GM19025 (cell line): Measurements from ENCODE around the gene NME7.

ENCODE experiments used
- ATAC-seq: cut with Tn5 transposase; IDR thresholded peaks from one replicate; pipeline ENCODE4 v1.9.1; 2021; ENCODE audit warnings: mild to moderate bottlenecking, low read depth, moderate library complexity; ENCODE audit not compliant: unreplicated experiment

NME7 gene

DNA sequence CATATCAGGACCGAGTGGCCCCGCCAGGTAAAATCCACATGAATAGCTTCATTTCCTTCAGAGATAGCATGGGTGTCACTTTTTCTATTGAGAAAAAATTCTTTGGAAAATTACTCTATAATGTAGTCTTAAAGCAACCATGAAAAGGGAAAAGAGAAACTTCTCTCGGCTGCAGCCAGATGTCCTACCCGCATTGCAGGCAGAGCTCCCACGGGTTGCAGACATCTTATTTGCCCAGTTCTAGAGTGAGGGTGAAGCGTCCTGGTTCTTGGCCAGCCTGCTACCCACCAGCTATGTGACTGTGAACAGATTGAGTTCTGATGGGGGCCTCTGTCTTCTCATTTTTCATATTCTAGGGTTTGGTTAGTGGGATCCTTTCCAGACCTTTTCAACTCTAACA, 256.1 kb downstream of the NME7 start:
- ATAC-seq = no peak

DNA sequence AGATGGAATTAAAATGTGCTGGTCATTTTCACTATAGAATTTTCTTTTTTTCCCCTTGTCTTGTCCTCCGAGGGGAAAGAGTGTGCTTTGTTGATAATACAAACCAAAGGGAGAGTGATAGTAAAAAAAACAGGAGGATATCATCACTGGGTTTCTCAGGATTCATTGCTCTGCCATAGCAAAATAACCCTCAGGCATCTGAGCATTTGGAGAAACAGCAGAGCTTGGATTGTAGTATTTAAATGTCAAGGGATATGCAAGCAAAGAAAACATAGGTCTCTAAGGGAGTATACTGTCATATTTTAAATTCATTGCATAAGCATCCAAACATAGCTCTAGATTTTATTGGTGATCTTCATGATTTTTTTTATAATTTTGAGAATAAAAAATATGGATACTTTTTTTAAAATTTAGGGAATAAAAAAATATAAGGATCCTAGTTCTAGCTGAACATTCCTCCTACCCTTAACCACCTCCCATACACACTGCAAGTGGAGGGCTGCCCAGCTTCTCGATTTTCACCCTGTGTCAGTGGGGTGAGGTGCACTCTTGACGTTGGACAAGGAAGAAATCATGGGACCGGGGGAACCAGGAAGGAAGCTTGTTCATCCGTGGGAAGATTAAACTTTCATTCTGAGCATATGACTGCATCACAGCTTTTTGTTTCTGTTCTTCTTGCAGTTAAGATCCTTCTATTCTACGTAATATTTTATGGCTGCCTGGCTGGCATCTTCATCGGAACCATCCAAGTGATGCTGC, 256.7 kb downstream of the NME7 start:
- ATAC-seq = no peak

DNA sequence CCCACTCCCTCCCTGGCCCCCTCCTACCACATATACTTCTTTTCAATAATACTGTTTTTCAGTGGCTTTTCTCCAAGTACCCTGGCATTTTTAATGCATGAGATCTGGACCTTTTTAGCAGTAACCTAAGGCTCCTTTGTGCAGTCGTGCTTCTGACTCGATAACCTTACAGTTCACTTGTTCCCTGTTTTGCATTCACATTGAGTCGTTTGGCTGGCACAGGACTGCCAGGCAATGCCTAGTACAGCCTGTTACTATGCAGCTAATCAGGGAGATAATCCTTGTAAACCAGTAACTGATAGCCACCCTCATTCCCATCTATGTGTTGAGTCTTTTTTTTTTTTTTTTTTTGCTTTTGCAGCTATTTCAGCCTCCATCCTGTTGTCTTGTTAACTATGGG, 257.4 kb downstream of the NME7 start:
- no peak for ATAC-seq

DNA sequence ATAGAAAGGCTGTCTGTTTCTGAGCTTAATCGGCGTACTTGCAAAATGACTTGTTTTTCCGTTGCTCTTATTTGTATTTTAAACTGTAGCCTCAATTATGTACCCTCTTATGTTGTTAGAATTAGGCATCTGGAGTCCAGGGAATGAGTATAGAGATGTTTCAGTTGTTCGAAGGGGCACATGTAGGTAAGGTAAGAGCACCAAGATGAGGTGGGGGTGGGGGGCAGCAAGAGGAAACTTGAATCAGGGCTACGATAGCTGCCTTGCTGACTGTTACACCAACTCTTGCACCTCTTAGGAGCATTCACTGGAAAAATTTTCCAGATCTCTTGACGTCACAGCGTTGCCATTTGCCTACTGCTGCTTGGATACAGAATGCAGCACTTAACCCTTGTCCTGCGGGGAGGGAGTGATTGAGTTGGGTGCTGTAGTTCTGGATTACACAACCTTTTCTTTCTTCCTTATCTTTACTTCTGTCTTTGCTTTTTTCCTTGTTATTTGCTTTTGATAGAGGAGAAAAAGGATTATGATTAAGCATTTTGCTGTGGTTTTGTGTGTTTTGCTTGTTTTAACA, 257.9 kb downstream of the NME7 start:
- no peak for ATAC-seq

DNA sequence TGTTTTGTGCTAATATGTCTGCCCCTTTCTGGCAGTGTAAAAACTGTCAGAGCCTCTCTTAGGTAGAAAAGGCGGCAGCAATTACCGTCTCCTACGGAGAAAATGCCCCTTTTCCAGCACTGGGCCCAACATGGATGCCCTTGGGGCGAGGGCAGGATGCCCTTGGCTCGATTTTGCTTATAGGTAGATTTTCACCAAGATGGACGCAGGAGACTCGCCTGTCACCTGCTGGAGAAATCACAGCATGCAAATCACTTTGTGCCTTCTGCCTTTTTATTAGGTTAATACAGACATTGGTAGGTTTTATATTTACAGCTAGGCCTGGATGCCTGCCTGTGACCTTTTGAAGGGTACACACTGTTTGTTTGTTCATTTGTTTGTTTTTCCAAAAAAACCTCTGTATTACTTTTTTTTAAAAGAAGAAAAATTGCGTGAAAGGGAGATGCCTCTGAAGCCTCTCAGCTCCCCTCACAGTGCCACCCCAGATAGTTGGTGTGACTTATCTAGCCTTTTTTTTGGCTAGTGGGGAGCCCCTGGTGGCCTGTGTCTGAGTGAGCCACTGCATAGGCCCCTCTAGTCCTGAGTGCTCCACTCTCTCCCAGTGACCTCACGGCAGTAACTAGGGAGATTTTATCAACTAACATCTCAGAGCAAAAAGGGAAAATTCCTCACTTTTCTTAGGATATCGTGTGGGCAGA, 258.6 kb downstream of the NME7 start:
- ATAC-seq = no peak

DNA sequence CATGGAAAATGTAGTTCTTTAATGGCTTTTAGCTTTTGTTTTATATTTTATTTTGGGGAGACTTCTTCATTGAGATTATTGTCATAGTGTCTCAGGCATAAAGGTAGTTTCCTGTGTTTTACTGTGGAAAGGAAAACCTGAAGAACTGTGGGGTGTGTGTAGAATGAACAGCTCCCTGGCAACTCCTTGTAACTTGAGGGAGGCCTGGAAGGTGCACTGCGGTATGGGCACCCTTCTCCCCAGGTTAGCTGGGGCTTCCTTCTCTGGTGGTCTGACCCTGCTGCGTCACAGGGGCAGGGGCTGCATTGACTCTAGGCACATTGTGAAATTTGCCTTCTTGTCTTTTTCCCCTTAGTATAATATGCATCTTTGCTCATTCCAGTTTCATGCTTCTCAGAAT, 259.4 kb downstream of the NME7 start:
- ATAC-seq = no peak

DNA sequence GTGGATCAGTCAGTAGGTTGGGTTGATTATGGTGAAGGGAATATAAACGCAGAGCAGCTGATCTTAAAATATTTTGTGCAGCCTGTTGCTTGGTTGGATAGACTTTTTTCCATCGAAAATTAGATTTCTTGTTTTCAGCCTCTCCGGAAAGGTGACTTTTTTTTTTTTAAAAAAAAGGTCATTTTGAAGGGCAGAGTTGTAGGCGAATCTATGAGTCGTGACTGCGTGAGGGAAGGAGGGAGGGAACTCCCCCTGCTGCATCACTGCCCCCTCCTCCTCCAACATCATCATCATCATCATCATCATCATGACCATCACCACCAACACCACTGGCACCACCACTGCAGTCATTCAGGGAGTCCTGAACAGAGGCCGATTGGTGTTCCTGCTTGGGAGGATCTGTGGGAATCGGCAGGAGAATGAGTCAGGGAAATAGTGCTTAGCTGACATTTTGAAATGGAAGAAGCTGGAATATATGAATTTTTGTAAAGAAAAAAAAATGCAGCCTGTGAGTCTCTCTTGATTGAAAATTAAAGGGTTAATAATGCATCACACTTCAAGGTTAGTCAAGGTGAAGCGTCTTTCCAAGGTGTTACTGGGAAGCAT, 259.9 kb downstream of the NME7 start:
- no peak for ATAC-seq

DNA sequence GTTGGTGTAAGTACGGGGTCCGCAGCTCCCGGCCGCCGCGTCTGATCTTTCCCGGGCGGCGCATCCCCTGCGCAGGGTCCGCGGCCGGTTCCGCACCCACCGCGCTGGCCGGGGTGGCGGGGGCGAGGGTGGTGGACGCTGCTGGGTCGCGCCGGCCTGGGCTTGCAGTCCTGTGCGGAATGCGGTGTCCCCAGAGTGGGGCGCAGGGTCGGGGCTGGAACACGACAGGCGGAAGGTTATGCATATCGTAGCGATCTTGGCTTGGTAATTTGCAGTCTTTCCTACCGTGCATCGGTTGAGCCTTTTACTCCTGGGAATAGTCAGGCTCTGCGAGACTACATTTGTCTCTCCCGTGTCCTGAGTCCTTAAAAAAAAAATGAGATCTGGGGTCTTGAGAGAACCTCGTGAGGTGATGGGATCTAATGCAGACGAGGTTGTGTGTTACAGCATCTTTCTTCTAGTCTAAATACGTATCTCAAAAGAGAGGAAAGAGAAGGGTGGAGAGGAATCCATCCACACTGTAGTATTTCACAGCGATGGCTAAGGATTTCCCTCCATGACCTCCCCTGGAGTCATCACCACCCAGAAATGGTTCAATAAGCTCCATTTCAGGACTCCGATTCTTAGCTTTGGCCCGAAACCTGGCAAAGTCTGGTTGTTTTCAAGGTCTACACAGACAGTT, 260.5 kb downstream of the NME7 start:
- no peak for ATAC-seq

DNA sequence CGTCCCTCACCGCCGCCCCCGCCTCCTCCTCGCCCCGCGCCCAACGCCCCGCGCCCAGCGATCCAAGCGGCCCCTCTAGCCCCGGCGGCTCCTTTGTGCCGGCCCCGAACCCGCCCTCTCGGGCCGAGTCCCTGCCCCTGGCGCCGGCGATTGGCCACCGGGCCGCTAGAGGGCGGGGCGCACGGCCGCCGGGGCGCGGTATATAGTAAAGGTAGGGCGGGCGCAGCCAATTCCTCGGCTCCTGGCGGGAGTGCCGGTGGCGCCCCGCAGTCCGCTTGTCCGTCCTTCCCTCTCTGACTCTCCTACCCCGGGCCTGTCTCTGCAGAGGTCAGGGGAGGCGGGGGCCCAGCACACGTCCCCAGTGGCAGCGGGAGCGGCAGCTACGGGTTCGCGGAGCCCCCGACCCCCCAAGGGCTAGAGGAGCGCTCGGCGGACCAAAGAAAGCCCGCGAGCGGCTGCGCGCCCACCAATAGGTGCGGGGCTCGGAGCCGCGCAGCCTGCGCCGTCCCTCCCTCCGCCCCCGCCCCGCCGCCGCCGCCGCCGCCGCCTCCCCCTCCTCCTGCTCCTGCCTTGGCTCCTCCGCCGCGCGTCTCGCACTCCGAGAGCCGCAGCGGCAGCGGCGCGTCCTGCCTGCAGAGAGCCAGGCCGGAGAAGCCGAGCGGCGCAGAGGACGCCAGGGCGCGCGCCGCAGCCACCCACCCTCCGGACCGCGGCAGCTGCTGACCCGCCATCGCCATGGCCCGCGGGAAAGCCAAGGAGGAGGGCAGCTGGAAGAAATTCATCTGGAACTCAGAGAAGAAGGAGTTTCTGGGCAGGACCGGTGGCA, 261.3 kb downstream of the NME7 start, which contains the start of gene ATP1B1:
TSS of gene ATP1B1 (plus strand) at position 596 of the 826 bp plus-strand sequence. CDS start at position 736, 140 bp downstream.
- peak; percentile 84 for ATAC-seq

DNA sequence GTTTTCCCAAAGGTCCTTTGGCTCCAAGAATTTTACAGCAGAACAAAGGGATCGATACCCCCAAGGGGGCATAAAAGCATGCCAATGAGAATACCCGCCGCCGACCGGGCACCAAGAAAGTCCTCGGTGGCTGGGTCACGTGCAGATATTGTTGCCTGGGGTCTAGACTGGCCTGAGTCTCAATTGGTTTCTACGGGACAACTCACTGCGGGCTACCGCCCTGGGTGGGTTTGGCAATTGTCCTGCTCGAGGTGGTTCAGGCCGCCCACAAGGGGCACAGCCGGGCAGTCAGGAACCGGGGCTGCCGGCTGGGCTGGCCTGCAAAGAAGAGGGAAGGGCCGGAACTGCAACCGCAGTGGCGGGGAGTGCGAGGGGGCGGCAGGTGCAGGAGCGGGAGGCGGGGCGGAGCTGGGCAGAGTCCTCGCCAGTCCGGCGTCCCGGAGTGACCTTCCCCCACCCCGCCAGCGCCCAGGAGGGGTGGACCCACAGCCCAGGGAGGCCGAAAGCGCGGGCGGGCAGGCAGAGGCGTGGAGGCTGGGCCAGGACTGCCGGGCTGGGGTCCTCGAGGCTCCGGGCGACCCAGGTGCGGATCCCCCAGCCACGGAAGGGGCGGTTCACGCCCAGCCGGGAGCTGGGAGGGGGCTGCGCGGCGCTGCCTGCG, 262.0 kb downstream of the NME7 start:
- peak; percentile 41 for ATAC-seq

DNA sequence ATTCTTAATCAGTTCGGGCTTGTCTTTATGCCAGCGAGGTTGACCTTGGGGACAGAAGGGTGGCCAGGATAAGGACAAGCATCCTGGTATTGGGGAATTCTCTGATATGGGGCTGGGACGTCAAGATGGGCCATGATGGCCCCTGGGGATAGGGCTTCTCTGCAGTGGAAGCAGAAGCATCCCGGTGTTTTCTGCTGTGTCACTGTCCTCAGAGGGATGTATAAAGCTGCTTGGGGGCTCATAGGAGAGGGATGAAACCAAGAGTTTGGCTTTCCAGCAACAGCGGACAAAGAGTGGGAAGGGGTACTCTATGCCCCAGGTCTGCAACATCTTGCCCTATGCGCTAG, 262.5 kb downstream of the NME7 start:
- no peak for ATAC-seq

DNA sequence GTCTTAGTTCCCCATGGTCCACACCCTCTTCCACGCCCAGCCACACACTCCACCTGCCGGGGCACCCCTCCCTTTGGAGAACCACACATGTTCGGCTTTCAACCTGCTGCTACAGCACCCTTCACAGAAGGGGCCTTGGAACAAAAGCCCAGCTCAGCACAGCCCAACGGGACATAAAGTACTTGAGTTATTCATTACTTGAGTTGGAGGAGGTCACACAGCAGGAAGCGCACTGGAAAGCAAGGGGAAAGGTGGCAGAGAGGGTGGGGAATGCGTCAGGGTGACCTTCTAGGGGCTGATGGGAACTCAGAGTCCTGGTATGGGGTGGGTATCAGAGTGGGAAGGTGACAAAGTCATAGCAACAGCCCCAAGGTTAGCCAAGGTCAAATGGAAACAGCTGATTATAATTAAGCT, 264.1 kb downstream of the NME7 start:
- ATAC-seq = no peak

DNA sequence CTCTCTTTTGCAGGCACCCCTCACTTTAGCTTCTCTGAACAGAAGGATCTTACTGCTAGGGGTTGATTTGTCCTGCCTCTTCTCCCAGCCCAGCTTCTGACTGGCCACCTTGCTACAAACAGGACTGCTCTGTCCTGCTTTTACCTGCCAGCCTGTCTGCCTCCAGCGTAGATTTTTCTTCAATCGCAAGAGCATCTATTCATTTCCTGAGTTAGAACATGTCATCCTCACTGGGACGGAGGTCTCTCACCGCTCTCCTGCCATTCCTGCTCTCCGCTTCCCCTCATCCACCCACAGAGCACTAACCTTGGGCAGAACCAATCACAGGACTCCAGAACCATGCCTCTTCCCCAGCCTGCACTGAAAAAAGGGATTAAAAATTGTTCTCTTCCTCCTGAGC, 264.6 kb downstream of the NME7 start:
- ATAC-seq = no peak

DNA sequence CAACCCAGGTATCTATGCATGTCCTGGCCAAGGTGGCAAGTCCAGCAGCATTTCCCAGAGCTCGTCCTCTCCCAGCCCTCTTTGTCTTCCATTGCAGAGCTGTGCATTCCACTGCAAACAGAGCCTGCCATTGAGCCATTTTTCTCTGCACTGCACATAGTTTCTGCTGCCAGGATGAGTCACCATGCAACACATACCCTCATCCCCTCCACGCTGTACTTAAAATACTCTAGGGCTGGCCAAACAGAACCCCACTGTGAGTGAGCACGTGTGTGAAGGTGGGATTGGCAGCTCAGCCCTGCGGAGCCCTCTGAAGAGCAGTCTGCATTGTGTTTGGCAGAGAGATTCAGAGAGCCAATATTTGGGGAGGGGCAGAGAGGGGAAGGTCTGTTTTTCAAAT, 265.0 kb downstream of the NME7 start:
- ATAC-seq = no peak

DNA sequence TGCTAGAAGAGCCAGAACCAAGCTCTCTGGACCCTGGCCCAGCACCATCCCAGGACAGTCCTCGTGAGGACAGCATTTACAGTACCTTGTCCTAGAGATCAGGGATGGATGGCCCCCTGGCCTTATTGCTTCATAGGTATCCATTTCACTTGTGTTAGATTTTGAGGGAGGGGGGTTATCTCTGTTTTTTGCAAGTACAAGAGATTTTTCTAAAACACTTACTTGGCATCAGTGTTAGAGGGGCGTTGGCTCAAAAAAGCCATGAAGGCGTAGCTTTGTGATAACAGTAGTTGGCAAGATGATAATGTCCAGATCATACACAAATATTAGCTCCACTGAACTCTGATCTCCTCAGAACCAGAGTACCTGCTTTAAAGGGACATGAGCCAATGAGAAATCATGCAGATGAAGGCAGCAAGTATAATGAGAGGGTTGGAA, 266.9 kb downstream of the NME7 start:
- ATAC-seq = no peak

DNA sequence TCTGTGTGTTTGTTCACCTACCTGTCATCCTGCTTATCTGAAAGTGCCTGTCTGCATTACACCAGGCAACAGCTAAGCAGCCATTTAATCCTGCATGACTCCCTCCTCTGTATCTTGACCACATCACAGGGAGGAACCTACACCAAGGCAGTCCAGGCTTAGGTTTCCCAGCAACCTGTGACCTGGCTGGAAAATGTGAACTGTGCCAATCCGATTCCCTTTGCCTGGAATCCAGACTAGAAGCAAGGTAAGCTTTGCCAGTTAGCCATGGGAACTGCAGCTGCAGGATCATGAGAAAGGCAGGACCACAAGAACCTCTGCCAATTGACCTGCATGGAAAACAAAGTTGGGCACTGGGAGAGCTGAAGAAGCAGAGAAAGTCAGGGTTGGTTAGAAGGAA, 267.4 kb downstream of the NME7 start:
- ATAC-seq = no peak

DNA sequence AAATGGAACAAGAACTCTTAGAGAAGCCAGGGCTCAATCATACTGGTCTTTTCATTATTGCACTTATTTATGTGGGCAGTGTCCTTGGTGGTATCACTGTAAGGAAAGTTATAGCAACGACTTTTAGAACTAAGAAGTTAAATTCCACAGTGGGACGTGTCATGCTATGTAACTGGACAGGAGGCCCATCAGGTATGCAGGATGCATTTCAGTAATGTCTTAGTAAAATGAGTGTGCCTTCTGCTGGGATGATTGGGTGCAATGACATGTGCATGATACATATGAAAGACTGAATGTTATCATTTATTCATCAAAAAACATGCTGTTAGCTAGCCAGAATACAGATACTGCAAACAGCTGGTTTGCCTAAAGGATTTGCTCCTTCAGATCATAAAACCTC, 268.0 kb downstream of the NME7 start:
- ATAC-seq = no peak

DNA sequence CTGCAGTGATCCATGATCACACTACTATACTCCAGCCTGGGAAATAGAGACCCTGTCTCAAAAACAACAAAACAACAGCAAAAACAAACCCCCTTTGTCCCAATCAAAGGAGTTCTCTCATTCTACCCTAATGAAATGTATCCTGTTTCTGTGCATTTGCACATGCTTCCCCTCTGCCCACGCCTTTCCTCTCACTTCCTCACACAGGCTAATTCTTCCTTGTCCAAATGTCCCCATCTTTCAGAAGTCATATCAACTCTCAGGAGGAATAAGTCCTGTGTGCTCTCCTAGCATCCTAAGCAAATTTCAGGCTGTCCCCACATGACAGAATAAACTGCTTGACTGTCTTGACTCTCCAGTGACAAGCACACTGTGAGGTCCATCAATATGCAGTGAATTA, 269.2 kb downstream of the NME7 start:
- ATAC-seq = no peak

DNA sequence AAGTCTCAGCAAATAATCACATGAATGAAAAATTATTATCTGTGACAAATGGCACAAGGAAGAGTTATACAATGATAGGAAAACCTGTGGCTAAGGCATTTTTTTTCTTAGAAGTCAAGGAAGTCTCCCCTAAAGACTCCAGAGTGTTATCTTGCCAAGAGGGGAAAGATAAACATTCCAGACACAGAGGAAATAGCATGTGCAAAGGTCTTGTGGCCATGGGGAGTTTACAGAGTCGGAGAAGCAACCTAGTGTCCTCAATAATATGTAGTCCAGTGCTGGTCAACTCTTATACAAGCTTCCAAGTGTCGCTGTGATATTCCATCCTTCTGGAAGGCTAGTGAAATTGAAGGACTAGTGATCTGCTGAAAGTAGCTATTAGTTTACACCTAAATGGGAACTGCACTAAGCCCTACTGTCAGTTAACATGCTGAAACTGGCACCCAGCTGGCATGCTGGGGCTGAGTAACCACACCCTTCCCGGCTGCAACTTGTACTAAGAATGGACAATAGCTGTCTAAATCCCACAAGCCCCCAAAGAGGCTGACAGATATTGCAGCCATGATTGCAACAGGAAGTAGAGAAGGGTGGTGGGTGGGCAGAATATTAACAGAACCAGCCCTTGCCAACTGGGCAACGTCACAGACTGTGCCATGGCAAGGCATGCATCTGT, 272.6 kb downstream of the NME7 start:
- no peak for ATAC-seq
